HG03520 (cell line): ENCODE data around the gene FOXA3.
"Not testable (repeated sequence)": the region's sequence is repeated elsewhere in the genome, so short reads cannot be mapped to it uniquely, and the experiment has no call there.

ENCODE experiments used
- ATAC-seq: cut with Tn5 transposase; IDR thresholded peaks from one replicate; pipeline ENCODE4 v1.9.1; 2021; ENCODE audit warnings: mild to moderate bottlenecking, moderate library complexity; ENCODE audit not compliant: unreplicated experiment

The FOXA3 gene

GRCh38 chr19:45827459-45828093 is 36.5 kb upstream of the FOXA3 start:
- ATAC-seq: no peak

GRCh38 chr19:45828523-45828922 is 35.6 kb upstream of the FOXA3 start:
- ATAC-seq: no peak

- no peak for ATAC-seq
These were observed 35.2 kb upstream of the FOXA3 start for GRCh38 chr19:45828945-45829344.

GRCh38 chr19:45834970-45835369 is 29.2 kb upstream of the FOXA3 start:
- ATAC-seq: no peak

GRCh38 chr19:45842198-45842597 is 21.9 kb upstream of the FOXA3 start:
- ATAC-seq: no peak

- ATAC-seq: no peak
These were observed 16.5 kb upstream of the FOXA3 start for GRCh38 chr19:45847663-45848062.

- ATAC-seq: no peak
These were observed 15.2 kb upstream of the FOXA3 start for GRCh38 chr19:45848922-45849321.

GRCh38 chr19:45852145-45852750 is 11.9 kb upstream of the FOXA3 start:
- no peak for ATAC-seq

- no peak for ATAC-seq
These were observed 11.1 kb upstream of the FOXA3 start for GRCh38 chr19:45852983-45853382.

- no peak for ATAC-seq
These were observed 9.9 kb upstream of the FOXA3 start for GRCh38 chr19:45854167-45854778.

- ATAC-seq: no peak
These were observed 3.5 kb upstream of the FOXA3 start for GRCh38 chr19:45860359-45861259.

GRCh38 chr19:45862271-45862563 is 1.9 kb upstream of the FOXA3 start:
- no peak for ATAC-seq

- peak; percentile 93 for ATAC-seq
These were observed 1.4 kb upstream of the FOXA3 start, which contains the start of gene SYMPK for GRCh38 chr19:45862564-45863334. Gene SYMPK (minus strand): TSS chr19:45863147. CDS start chr19:45854495, 8,652 bp downstream.

GRCh38 chr19:45863335-45863839 is 739 bp upstream of the FOXA3 start:
- no peak for ATAC-seq

GRCh38 chr19:45864629-45865082 is 530 bp downstream of the FOXA3 start:
- ATAC-seq: no peak

GRCh38 chr19:45865269-45865948 is 1.3 kb downstream of the FOXA3 start:
- no peak for ATAC-seq

- no peak for ATAC-seq
These were observed 2.5 kb downstream of the FOXA3 start for GRCh38 chr19:45866400-45867176.

- ATAC-seq: not testable (repeated sequence)
These were observed 3.1 kb downstream of the FOXA3 start for GRCh38 chr19:45867241-45867640.

- no peak for ATAC-seq
These were observed 6.7 kb downstream of the FOXA3 start for GRCh38 chr19:45870798-45871197.
